GM23338 (cell line): Measurements from ENCODE around the gene TRAF1.

ENCODE experiments used
- CTCF ChIP-seq, 2 experiments: fragments of 200-600 bp in 1 of 2; sonication (generic) in 1 of 2; conservative IDR thresholded peaks; 2 replicates each; pipeline versions ENCODE4 v1.5.1 to v1.6.1; 2016 to 2017; ENCODE audit warnings: antibody characterized with exemption in 2 of 2, low read depth in 2 of 2, mild to moderate bottlenecking in 2 of 2, moderate library complexity in 1 of 2
- ETS1 ChIP-seq: IDR thresholded peaks from 2 replicates; pipeline ENCODE4 v1.6.1; 2016; ENCODE audit warnings: antibody characterized with exemption
- EZH2 ChIP-seq: fragments of 200-600 bp; sonication (generic); IDR thresholded peaks from one replicate; pipeline ENCODE4 v1.8.0; 2017; ENCODE audit warnings: antibody characterized with exemption, mild to moderate bottlenecking, low read depth; ENCODE audit not compliant: unreplicated experiment
- JUNB ChIP-seq: IDR thresholded peaks from one replicate; pipeline ENCODE4 v1.6.1; 2016; ENCODE audit warnings: antibody characterized with exemption; ENCODE audit not compliant: unreplicated experiment
- POLR2AphosphoS5 ChIP-seq: IDR thresholded peaks from 2 replicates; pipeline ENCODE4 v1.6.1; 2016; ENCODE audit warnings: antibody characterized with exemption, low read depth
- STAT1 ChIP-seq: IDR thresholded peaks from one replicate; pipeline ENCODE4 v1.6.1; 2016; ENCODE audit warnings: antibody characterized with exemption; ENCODE audit not compliant: unreplicated experiment

GRCh38 chr9:120857902-120858301 lies 68.7 kb downstream of the TRAF1 start:
- TF ChIP-seq POLR2AphosphoS5, result no peak
- TF ChIP-seq EZH2, result no peak
- TF ChIP-seq CTCF (conservative IDR thresholded peaks at IDR 0.05; ENCODE audit: low read depth in 2 of 2), result no peak
- no peak for TF ChIP-seq ETS1
- no peak for TF ChIP-seq STAT1
- no peak for TF ChIP-seq JUNB
